GM19239 (cell line): ENCODE data around the gene NPHP4.

Source experiments
- DNase-seq: peaks from one replicate; pipeline ENCODE4 v3.0.0; 2011; ENCODE audit warnings: low spot score; ENCODE audit not compliant: insufficient read length
- FAIRE-seq: peaks from 2 replicates; lab custom pipeline; 2011; peaks lifted over from hg19 to GRCh38; lab: Jason Lieb, UNC

Gene NPHP4

GRCh38 chr1:5826601-5827000 lies 165.6 kb downstream of the NPHP4 start:
- no peak for DNase-seq
- FAIRE-seq = no peak

- no peak for DNase-seq
- FAIRE-seq = no peak
Measured at GRCh38 chr1:5822726-5823125, 169.5 kb downstream of the NPHP4 start.

- no peak for DNase-seq
- FAIRE-seq = no peak
Measured at GRCh38 chr1:5822266-5822665, 170.0 kb downstream of the NPHP4 start.

- FAIRE-seq (no peak), DNase-seq (no peak)
Measured at GRCh38 chr1:5821540-5822176, 170.6 kb downstream of the NPHP4 start.

- DNase-seq (no peak), FAIRE-seq (no peak)
Measured at GRCh38 chr1:5820026-5820421, 172.2 kb downstream of the NPHP4 start.

- DNase-seq (no peak), FAIRE-seq (no peak)
Measured at GRCh38 chr1:5819391-5820025, 172.7 kb downstream of the NPHP4 start.

- no peak for FAIRE-seq
- no peak for DNase-seq
Measured at GRCh38 chr1:5818755-5819154, 173.5 kb downstream of the NPHP4 start.

GRCh38 chr1:5815716-5816115 lies 176.5 kb downstream of the NPHP4 start:
- DNase-seq = no peak
- FAIRE-seq = no peak

GRCh38 chr1:5815211-5815610 lies 177.0 kb downstream of the NPHP4 start:
- DNase-seq (no peak), FAIRE-seq (no peak)

- DNase-seq (no peak), FAIRE-seq (no peak)
Measured at GRCh38 chr1:5814046-5814619, 178.1 kb downstream of the NPHP4 start.

GRCh38 chr1:5813480-5813879 lies 178.7 kb downstream of the NPHP4 start:
- no peak for FAIRE-seq

More at GRCh38 chr1:5813480-5813879, 178.7 kb downstream of the NPHP4 start:
- no peak for DNase-seq
